Measurements from ENCODE around the gene HSF4. TPM values are rescaled to one million over a fixed set of nuclear protein-coding genes. Genes with fewer than 3 reads are reported as not detected.

The HSF4 gene
- total and polyA plus RNA-seq, 3 experiments from 2014 or later, result 11.6 to 13.3 TPM; not detected in 1

DNA sequence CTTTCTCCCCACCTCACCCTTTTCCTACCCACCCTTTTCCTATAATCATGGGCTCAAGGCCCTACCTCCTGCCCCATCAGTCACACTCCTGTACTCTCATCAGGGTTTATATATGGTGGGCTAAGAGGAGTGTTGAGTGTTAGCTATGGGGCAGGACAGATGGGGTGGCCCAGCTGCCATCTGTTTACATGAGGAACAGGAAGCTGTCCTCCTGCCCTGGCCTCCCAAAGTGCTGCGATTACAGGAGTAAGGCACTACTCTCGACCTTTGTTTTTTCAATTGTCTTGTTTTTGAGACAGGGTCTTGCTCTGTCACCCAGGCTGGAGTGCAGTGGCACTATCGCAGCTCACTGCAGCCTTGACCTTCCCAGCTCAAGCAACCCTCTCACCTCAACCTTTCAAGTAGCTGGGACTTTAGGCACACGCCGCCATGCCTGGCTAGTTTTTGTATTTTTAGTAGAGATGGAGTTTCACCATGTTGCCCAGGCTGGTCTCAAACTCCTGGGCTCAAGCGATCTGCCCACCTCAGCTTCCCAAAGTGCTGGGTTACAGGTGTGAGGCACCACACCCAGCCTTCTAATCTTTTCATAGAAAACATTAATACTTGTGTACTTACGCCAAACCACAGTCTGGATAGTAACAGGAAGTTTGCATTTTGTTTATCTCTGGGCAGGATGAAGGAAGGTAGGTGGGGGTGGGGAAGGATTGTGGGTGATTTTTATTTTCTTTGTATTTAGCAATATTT is 6.5 kb upstream of the HSF4 start:
- H3K4me3 ChIP-seq (ENCODE audit: low read length), result peak overlapping the region; percentile 95
- Mint-ChIP-seq H3K4me1 (peaks cover 49 to 77% (median 58%) of the 10 kb centered on the region in 3 donors), H3K36me3 (peaks cover 0 to 13% (median 0%) of the 10 kb centered on the region in 3 donors), H3K27ac (peak overlapping the region; percentile 94 to 99 (median 98)), H3K9me3 (no peaks in the 10 kb centered on the region), H3K27me3 (peaks cover 16 to 22% of the 10 kb centered on the region in 2 donors), H3K4me3 (peak overlapping the region; percentile 79 to 96 (median 94))
- no peaks in the 10 kb centered on the region for H3K36me3 ChIP-seq (ENCODE audit: insufficient read depth, low read length)
- peak in 1 of 5 donors; percentile 43 for DNase-seq
- H3K27me3 ChIP-seq (ENCODE audit: insufficient read depth, low read length, poor library complexity, severe bottlenecking), result peaks cover 13% of the 10 kb centered on the region
- ChIA-PET CTCF (interaction anchor here (0.8 to 17.6 kb wide), 13 partner anchors 11 to 180 kb away, joined by 3 to 205 read pairs (median 6); partner anchors contain the start of genes CBFB, EXOC3L1, MATCAP1 and NOL3), POLR2A (interaction anchor here (0.5 to 2.5 kb wide), 8 partner anchors 7 to 158 kb away, joined by 3 to 9 read pairs (median 4); partner anchors contain the start of gene B3GNT9)
- H3K9me3 ChIP-seq (ENCODE audit: low read length), result no peaks in the 10 kb centered on the region
- H3K27ac ChIP-seq (ENCODE audit: low read depth, low read length), result peak overlapping the region; percentile 93
- H3K4me1 ChIP-seq (ENCODE audit: insufficient read depth, low read length), result peaks cover 61% of the 10 kb centered on the region

DNA sequence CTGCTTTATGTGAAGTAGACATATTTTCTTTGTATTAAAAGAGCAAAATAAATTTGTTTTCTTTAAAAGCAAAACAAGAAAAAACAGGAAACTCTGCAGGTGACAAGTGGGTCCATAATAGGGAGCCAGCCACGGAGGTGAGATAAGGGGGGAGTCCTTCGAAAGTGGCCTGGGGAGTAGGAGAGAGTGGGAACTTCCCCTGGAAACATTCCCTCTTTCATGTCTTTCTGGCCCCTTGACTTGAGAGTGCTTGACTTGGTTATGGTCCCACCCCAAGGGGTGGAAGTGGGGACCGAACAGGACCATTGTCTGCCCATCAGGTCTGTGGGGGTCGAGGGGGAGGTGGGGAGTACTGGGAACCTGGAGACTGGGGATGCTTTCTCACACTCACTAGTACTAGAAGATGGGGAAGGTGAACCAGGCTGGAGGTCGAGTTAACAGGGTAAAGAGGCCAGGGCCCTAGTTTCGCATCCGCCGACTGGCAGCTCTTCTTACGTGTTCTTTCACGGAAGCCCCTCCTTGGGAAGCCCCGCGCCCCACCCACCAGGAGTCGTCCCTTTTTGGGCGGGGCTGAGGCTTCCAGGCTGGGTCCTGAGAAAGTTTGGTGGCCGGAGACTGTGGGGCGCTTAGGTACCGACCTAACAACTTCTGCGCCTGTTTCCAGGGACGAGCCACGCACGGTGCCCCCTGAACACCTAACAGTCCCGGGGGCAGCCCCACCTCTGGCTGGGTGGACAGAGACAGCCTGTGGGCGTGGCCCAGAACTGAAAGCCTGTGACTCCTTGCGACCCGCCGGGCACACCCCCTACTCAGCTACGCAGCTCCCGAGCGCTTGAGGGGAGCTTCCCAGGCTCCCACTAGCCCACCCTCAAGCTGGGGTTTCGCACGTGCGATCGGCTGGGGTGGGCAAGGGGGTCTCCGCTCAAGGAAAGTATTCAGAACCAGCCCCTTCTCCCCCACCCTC is 5.6 kb upstream of the HSF4 start:
- Histone ChIP-seq H3K36me3 (ENCODE audit: insufficient read depth, low read length) (no peaks in the 10 kb centered on the region), H3K9me3 (ENCODE audit: low read length) (no peaks in the 10 kb centered on the region), H3K27me3 (ENCODE audit: insufficient read depth, low read length, poor library complexity, severe bottlenecking) (peaks cover 21% of the 10 kb centered on the region), H3K4me1 (ENCODE audit: insufficient read depth, low read length) (peaks cover 69% of the 10 kb centered on the region), H3K27ac (ENCODE audit: low read depth, low read length) (peak overlapping the region; percentile 93), H3K4me3 (ENCODE audit: low read length) (peak overlapping the region; percentile 95)
- Mint-ChIP-seq H3K36me3 (peaks cover 0 to 13% (median 0%) of the 10 kb centered on the region in 3 donors), H3K27ac (peak overlapping the region; percentile 94 to 99 (median 98)), H3K4me1 (peaks cover 44 to 76% (median 56%) of the 10 kb centered on the region in 3 donors), H3K27me3 (peaks cover 20 to 25% of the 10 kb centered on the region in 2 donors), H3K4me3 (peak overlapping the region; percentile 79 to 96 (median 94)), H3K9me3 (no peaks in the 10 kb centered on the region)
- DNase-seq, result peak; percentile 65 to 88 (median 78)
- POLR2A ChIA-PET, result interaction anchor here (0.7 to 2.5 kb wide), 9 partner anchors 8 to 158 kb away, joined by 3 to 9 read pairs (median 5); partner anchors contain the start of gene B3GNT9
- CTCF ChIA-PET, result interaction anchor here (0.9 to 17.6 kb wide), 14 partner anchors 6 to 183 kb away, joined by 3 to 205 read pairs (median 6); partner anchors contain the start of genes B3GNT9, EXOC3L1, FHOD1 and MATCAP1

DNA sequence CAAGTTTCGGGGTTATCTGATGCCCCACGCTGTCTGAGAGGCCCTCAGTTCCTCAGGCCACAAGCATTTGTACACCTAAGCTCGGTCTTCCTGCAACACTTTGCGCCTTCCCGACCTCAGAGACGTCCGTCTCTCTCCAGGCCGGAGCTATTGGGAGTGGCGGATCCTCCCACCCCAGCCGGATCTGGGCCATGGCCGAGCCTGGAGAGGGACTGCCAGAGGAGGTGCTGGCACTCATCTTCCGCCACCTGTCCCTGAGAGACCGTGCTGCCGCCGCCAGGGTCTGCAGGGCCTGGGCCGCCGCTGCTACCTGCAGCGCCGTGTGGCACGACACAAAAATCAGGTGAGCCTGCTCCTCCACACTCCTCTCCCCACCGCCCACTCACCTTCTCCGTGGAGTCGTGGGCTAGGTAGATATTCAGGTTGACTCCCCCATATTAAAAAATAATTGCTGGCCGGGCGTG is 2.9 kb upstream of the HSF4 start:
- H3K27ac Mint-ChIP-seq, result peak overlapping the region in 1 of 8 donors; percentile 36
- Histone ChIP-seq H3K27ac (ENCODE audit: low read depth, low read length) (no peak overlapping the region), H3K4me3 (ENCODE audit: low read length) (peak overlapping the region; percentile 95), H3K9me3 (ENCODE audit: low read length) (no peaks in the 10 kb centered on the region), H3K36me3 (ENCODE audit: insufficient read depth, low read length) (no peaks in the 10 kb centered on the region), H3K27me3 (ENCODE audit: insufficient read depth, low read length, poor library complexity, severe bottlenecking) (peaks cover 40% of the 10 kb centered on the region), H3K4me1 (ENCODE audit: insufficient read depth, low read length) (peaks cover 73% of the 10 kb centered on the region)
- CTCF ChIA-PET, result interaction anchor here (1.8 to 17.6 kb wide), 5 partner anchors 8 to 24 kb away, joined by 9 to 205 read pairs (median 22); partner anchors contain the start of genes B3GNT9, EXOC3L1, MATCAP1 and NOL3
- peaks cover 38 to 42% of the 10 kb centered on the region in 2 donors for H3K27me3 Mint-ChIP-seq
- peaks cover 40 to 74% (median 47%) of the 10 kb centered on the region in 3 donors for H3K4me1 Mint-ChIP-seq
- peak overlapping the region in 4 of 7 donors; percentile 19 to 66 (median 40) for H3K4me3 Mint-ChIP-seq
- POLR2A ChIA-PET, result interaction anchor here (0.6 to 2.6 kb wide), 3 partner anchors 10 to 51 kb away, joined by 3 to 9 read pairs (median 3); partner anchors contain the start of gene B3GNT9
- DNase-seq, result no peak
- peaks cover 0 to 13% (median 0%) of the 10 kb centered on the region in 3 donors for H3K36me3 Mint-ChIP-seq
- no peaks in the 10 kb centered on the region for H3K9me3 Mint-ChIP-seq

DNA sequence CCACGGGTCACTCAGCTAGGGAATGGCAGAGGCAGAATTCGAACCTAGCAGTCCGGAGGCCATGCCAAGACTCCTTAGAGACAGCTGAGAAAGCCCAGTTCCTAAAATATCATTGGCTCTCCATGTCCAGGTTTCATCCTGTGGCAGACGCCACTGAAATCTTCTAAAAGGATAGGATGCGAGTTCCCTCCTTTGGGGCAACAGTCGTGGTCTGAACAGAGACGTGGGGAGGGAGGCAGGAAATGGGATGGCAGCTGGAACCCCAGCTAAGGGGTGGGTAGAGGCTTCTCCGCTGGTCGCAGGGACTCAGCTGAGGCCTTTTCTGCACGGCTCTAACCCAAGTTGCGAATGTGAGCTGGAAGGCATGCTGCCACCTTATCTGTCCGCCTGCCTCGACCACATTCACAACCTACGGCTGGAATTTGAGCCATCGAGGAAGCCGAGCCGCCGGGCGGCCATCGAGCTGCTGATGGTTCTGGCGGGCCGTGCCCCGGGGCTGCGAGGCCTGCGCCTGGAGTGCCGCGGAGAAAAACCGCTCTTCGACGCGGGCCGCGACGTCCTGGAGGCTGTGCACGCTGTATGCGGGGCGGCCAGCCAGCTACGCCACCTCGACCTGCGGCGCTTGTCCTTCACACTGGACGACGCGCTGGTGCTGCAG is 1.9 kb upstream of the HSF4 start:
- peaks cover 63% of the 10 kb centered on the region for H3K4me1 ChIP-seq (ENCODE audit: insufficient read depth, low read length)
- no peak overlapping the region for H3K27ac ChIP-seq (ENCODE audit: low read depth, low read length)
- H3K4me3 ChIP-seq (ENCODE audit: low read length), result peak overlapping the region; percentile 32
- Mint-ChIP-seq H3K4me3 (peak overlapping the region in 4 of 7 donors; percentile 35 to 66 (median 55)), H3K27ac (peak overlapping the region in 1 of 8 donors; percentile 36), H3K36me3 (peaks cover 0 to 13% (median 0%) of the 10 kb centered on the region in 3 donors), H3K9me3 (no peaks in the 10 kb centered on the region), H3K27me3 (peaks cover 47 to 48% of the 10 kb centered on the region in 2 donors), H3K4me1 (peaks cover 30 to 67% (median 37%) of the 10 kb centered on the region in 3 donors)
- H3K9me3 ChIP-seq (ENCODE audit: low read length), result no peaks in the 10 kb centered on the region
- H3K36me3 ChIP-seq (ENCODE audit: insufficient read depth, low read length), result no peaks in the 10 kb centered on the region
- H3K27me3 ChIP-seq (ENCODE audit: insufficient read depth, low read length, poor library complexity, severe bottlenecking), result peaks cover 49% of the 10 kb centered on the region
- ChIA-PET CTCF (interaction anchor here (0.7 to 17.6 kb wide), 6 partner anchors 9 to 145 kb away, joined by 3 to 205 read pairs (median 14); partner anchors contain the start of genes B3GNT9, CBFB, EXOC3L1 and MATCAP1), POLR2A (interaction anchor here (0.7 to 2.6 kb wide), 4 partner anchors 11 to 133 kb away, joined by 3 to 9 read pairs (median 3); partner anchors contain the start of gene B3GNT9)
- DNase-seq, result no peak

DNA sequence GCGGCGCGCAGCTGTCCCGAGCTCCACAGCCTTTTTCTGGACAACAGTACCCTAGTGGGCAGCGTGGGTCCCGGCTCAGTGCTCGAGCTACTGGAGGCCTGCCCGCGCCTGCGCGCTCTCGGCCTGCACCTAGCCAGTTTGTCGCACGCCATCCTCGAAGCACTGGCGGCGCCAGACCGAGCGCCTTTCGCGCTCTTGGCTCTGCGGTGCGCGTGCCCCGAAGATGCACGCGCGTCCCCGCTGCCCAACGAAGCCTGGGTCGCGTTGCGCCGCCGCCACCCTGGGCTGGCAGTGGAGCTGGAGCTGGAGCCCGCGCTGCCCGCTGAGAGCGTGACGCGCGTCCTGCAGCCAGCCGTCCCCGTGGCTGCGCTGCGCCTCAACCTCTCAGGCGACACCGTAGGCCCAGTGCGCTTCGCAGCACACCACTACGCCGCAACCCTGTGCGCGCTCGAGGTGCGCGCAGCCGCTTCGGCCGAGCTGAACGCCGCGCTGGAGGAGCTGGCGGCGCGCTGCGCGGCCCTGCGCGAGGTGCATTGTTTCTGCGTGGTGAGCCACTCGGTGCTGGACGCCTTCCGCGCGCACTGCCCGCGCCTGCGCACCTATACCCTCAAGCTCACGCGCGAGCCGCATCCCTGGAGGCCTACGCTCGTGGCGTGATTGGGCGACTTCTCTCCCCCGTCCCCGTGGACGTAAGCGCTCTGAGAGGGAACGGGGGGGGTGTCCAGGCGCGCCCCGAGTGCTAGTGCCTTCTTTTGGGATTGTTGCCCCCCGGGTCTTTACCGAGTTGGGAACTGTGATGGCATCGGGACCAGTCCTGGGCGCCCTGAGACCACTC is 1.2 kb upstream of the HSF4 start:
- Histone ChIP-seq H3K4me1 (ENCODE audit: insufficient read depth, low read length) (peaks cover 56% of the 10 kb centered on the region), H3K9me3 (ENCODE audit: low read length) (no peaks in the 10 kb centered on the region), H3K4me3 (ENCODE audit: low read length) (peak overlapping the region; percentile 32), H3K36me3 (ENCODE audit: insufficient read depth, low read length) (no peaks in the 10 kb centered on the region), H3K27me3 (ENCODE audit: insufficient read depth, low read length, poor library complexity, severe bottlenecking) (peaks cover 55% of the 10 kb centered on the region), H3K27ac (ENCODE audit: low read depth, low read length) (no peak overlapping the region)
- H3K27me3 Mint-ChIP-seq, result peaks cover 52 to 54% of the 10 kb centered on the region in 2 donors
- H3K9me3 Mint-ChIP-seq, result peaks cover 0 to 2% (median 0%) of the 10 kb centered on the region in 5 donors
- H3K36me3 Mint-ChIP-seq, result peaks cover 0 to 13% (median 0%) of the 10 kb centered on the region in 3 donors
- POLR2A ChIA-PET, result interaction anchor here (0.7 to 2.6 kb wide), 5 partner anchors 11 to 775 kb away, joined by 3 to 9 read pairs (median 3); partner anchors contain the start of gene B3GNT9
- CTCF ChIA-PET, result interaction anchor here (0.7 to 17.6 kb wide), 7 partner anchors 10 to 146 kb away, joined by 3 to 205 read pairs (median 5); partner anchors contain the start of genes B3GNT9, CBFB, EXOC3L1 and MATCAP1
- peak overlapping the region in 1 of 8 donors; percentile 48 for H3K27ac Mint-ChIP-seq
- peak in 3 of 5 donors; percentile 10 to 54 (median 25) for DNase-seq
- peaks cover 25 to 62% (median 30%) of the 10 kb centered on the region in 3 donors for H3K4me1 Mint-ChIP-seq
- H3K4me3 Mint-ChIP-seq, result peak overlapping the region; percentile 41 to 78 (median 60)

DNA sequence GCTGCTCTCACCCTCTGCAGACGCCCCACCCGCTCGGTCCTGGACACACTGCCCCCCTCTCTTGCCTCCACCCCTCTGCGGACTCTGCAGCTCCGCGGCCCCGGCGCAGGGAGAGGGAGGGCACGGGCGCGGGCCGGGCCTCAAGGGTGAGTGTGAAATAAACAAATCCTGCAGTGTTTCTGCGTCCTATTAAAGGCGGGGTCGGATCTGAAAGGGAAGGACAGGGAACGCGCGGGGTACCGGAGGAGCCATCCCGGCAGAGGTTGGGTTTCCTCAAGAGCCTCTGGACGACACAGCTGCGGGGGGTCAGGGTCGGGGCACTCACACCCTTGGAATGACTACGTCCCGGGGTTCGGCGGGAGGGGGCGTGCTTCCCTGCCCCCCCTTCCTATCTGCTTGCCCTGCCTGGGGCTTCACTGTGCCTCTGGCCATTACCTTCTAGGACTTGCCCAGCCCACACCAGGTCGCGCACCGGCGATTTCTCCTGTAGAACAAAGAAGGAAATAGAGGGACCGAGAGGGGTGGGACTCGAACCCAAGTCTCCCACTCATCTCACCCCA is 466 bp upstream of the HSF4 start:
- Histone ChIP-seq H3K27ac (ENCODE audit: low read depth, low read length) (peak overlapping the region; percentile 24), H3K27me3 (ENCODE audit: insufficient read depth, low read length, poor library complexity, severe bottlenecking) (peaks cover 62% of the 10 kb centered on the region), H3K4me1 (ENCODE audit: insufficient read depth, low read length) (peaks cover 52% of the 10 kb centered on the region), H3K9me3 (ENCODE audit: low read length) (no peaks in the 10 kb centered on the region), H3K4me3 (ENCODE audit: low read length) (no peak overlapping the region), H3K36me3 (ENCODE audit: insufficient read depth, low read length) (no peaks in the 10 kb centered on the region)
- Mint-ChIP-seq H3K9me3 (peaks cover 0 to 2% (median 0%) of the 10 kb centered on the region in 5 donors), H3K27me3 (peaks cover 53 to 60% of the 10 kb centered on the region in 2 donors), H3K27ac (peak overlapping the region in 2 of 8 donors; percentile 48 to 53), H3K4me1 (peaks cover 20 to 56% (median 24%) of the 10 kb centered on the region in 3 donors), H3K4me3 (peak overlapping the region; percentile 38 to 78 (median 64)), H3K36me3 (peaks cover 0 to 9% (median 0%) of the 10 kb centered on the region in 3 donors)
- no peak for DNase-seq
- CTCF ChIA-PET, result interaction anchor here (0.7 to 17.6 kb wide), 4 partner anchors 11 to 147 kb away, joined by 3 to 205 read pairs (median 51); partner anchors contain the start of genes B3GNT9, EXOC3L1 and MATCAP1
- POLR2A ChIA-PET, result interaction anchor here (0.7 to 2.6 kb wide), 3 partner anchors 11 to 774 kb away, joined by 3 to 9 read pairs (median 4); partner anchors contain the start of gene B3GNT9
